Measurements from ENCODE around the gene TP53BP1. TPM values are rescaled to one million over a fixed set of nuclear protein-coding genes. Genes with fewer than 3 reads are reported as not detected.

TP53BP1 gene
- total and polyA plus RNA-seq, 8 donors = 3.3 to 85.7 (median 14.5) TPM

DNA sequence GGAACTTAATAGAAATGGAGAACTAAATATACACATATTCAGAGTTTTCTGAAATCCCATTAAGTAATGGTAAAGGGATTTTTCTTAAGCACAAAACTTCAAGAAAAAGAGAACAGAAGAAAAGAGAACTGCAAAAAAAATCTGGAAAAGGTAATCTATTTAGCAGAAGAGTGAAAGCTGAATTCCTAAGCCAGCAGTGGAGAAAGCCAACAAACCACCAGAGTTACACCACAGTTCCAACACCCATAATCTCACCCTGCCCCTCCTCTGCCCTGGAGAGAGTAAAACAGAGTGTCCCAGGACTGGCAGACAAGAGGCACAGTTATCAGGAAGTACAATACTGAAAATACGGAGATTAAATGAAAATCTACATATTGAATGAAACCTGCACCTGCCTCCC lies 29.4 kb downstream of the TP53BP1 start:
- no peak for DNase-seq
- Histone ChIP-seq H3K9me3 (no peaks in the 10 kb centered on the region), H3K27ac (no peak overlapping the region), H3K36me3 (peaks cover 3 to 90% (median 88%) of the 10 kb centered on the region in 4 donors), H3K27me3 (no peaks in the 10 kb centered on the region), H3K4me1 (no peaks in the 10 kb centered on the region), H3K4me3 (no peak overlapping the region)
- intact Hi-C loops (cut with DNase I; ENCODE audit: low total_unique reads) = no loop called here
- TF ChIP-seq POLR2AphosphoS5 (IDR thresholded peaks at IDR 0.05) (no peak), POLR2A (IDR thresholded peaks at IDR 0.05) (no peak), EP300 (IDR thresholded peaks at IDR 0.05) (no peak)
- TF ChIP-seq, protein P1, sequence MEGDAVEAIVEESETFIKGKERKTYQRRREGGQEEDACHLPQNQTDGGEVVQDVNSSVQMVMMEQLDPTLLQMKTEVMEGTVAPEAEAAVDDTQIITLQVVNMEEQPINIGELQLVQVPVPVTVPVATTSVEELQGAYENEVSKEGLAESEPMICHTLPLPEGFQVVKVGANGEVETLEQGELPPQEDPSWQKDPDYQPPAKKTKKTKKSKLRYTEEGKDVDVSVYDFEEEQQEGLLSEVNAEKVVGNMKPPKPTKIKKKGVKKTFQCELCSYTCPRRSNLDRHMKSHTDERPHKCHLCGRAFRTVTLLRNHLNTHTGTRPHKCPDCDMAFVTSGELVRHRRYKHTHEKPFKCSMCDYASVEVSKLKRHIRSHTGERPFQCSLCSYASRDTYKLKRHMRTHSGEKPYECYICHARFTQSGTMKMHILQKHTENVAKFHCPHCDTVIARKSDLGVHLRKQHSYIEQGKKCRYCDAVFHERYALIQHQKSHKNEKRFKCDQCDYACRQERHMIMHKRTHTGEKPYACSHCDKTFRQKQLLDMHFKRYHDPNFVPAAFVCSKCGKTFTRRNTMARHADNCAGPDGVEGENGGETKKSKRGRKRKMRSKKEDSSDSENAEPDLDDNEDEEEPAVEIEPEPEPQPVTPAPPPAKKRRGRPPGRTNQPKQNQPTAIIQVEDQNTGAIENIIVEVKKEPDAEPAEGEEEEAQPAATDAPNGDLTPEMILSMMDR (IDR thresholded peaks at IDR 0.05) = no peak
- WGBS, 5 donors = 52 to 81% (median 74%) methylated on average over 1 of the region's 1 CpG

DNA sequence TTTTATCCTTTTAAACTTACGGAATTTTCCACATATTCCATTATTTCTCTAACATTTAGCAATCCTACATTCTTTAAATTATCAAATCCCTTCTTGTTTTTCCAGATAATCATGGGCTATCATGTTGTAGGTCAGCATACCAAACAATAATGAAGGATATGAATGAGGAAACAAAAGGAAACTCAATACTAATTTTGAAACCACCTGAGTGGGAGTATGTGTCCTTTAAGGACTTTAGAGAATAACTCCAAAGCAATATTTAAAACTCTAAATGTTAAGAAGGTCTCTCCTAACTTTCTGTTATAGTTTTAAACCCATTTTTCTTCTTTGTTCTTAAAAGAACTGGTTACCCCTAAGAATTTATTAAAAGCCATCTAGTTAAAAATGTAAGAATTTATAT lies 43.0 kb downstream of the TP53BP1 start:
- no peak for TF ChIP-seq EP300 (IDR thresholded peaks at IDR 0.05)
- TF ChIP-seq POLR2AphosphoS5 (IDR thresholded peaks at IDR 0.05) = no peak
- TF ChIP-seq, protein P1 (IDR thresholded peaks at IDR 0.05) = no peak
- Histone ChIP-seq H3K27me3 (no peaks in the 10 kb centered on the region), H3K36me3 (peaks cover 6 to 54% (median 48%) of the 10 kb centered on the region in 4 donors), H3K9me3 (no peaks in the 10 kb centered on the region), H3K4me1 (no peaks in the 10 kb centered on the region), H3K4me3 (no peak overlapping the region), H3K27ac (no peak overlapping the region)
- intact Hi-C loops (cut with DNase I; ENCODE audit: low total_unique reads) = no loop called here
- DNase-seq = no peak
- 91 to 95% (median 94%) methylated on average over 1 of the region's 1 CpG for WGBS, 5 donors

DNA sequence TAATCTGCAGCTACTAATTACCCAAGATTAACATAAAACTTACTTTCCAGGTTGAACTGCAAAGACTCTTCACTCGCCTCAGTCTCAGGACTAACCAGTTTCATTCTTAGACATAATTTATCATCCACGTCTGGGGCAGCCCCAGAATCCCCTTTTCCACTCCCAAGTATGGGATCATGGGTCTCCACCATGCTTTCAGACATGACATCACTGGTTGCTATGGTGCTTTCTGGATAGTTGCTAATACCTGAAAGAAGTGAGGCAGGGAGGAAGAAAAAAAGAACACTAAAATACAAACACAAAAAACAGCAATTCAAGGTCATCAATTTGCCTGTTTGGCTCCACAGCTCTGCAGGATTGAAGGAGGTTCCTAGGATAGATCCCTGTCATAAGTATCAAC lies 46.6 kb downstream of the TP53BP1 start:
- Histone ChIP-seq H3K27ac (no peak overlapping the region), H3K4me3 (no peak overlapping the region), H3K9me3 (no peaks in the 10 kb centered on the region), H3K36me3 (peaks cover 0 to 40% (median 35%) of the 10 kb centered on the region in 4 donors), H3K4me1 (peaks cover 0 to 5% (median 1%) of the 10 kb centered on the region in 4 donors), H3K27me3 (no peaks in the 10 kb centered on the region)
- WGBS, 5 donors = 73 to 83% (median 83%) methylated on average over 2 of the region's 2 CpGs
- no peak for DNase-seq
- intact Hi-C loops (cut with DNase I; ENCODE audit: low total_unique reads) = no loop called here
- TF ChIP-seq POLR2A (IDR thresholded peaks at IDR 0.05) = no peak
- no peak for TF ChIP-seq EP300 (IDR thresholded peaks at IDR 0.05)
- TF ChIP-seq POLR2AphosphoS5 (IDR thresholded peaks at IDR 0.05) = no peak
- TF ChIP-seq, protein P1 (IDR thresholded peaks at IDR 0.05) = no peak

- Histone ChIP-seq H3K4me3 (no peak overlapping the region), H3K4me1 (peaks cover 0 to 12% (median 4%) of the 10 kb centered on the region in 4 donors), H3K27me3 (no peaks in the 10 kb centered on the region), H3K9me3 (no peaks in the 10 kb centered on the region), H3K36me3 (peaks cover 9 to 79% (median 71%) of the 10 kb centered on the region in 4 donors), H3K27ac (peak overlapping the region in 3 of 5 donors; percentile 2 to 63 (median 41))
- intact Hi-C loops (cut with DNase I; ENCODE audit: low total_unique reads) = no loop called here
- peak in 1 of 2 donors; percentile 7 for DNase-seq
- TF ChIP-seq POLR2AphosphoS5 (IDR thresholded peaks at IDR 0.05) (no peak), EP300 (IDR thresholded peaks at IDR 0.05) (no peak), POLR2A (IDR thresholded peaks at IDR 0.05) (no peak)
- TF ChIP-seq, protein P1 (IDR thresholded peaks at IDR 0.05) = no peak
Observed at GRCh38 chr15:43441316-43441715, 51.6 kb downstream of the TP53BP1 start.

All from stomach (tissue), 9 donors.